NCI-H187 treated with DMSO at 0.1 percent for 48 hours (cell line): ENCODE data around the gene PTGR3.
"Not testable (repeated sequence)": the region's sequence is repeated elsewhere in the genome, so short reads cannot be mapped to it uniquely, and the experiment has no call there.

Experiments used
- DNase-seq: peaks from one replicate; lab custom pipeline; 2025; lab: John Stamatoyannopoulos, UW

PTGR3 gene

DNA sequence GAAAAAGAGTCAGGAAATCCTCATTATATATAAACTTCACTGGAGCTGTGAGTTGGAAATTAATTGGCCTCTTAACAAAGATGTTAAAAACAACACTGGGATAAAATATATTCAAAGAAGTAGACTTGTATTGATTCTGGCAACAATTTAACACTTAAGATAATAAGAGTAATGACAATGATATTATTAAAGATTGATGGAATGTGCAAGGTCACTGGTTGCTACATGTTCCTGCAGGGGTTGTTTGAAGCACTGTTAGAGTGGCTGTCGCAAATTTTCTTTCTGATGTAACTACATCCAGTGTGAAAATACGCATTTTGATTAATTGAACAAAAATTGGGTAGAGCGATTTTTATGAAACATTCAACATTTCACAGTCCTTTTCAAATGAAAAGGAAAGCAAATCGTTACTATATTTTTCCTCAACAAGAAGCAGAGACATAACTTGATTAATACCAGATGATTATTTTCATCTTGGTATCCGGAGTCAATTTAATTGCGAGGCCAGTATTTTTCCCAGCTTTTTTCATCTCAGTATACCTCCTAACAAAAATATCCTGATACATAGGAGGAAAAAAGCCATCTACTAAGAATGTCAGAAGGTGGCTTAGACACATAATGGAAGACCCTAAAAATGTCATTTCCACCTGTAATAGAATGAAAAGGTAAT is 6.1 kb downstream of the PTGR3 start:
- DNase-seq = no peak

DNA sequence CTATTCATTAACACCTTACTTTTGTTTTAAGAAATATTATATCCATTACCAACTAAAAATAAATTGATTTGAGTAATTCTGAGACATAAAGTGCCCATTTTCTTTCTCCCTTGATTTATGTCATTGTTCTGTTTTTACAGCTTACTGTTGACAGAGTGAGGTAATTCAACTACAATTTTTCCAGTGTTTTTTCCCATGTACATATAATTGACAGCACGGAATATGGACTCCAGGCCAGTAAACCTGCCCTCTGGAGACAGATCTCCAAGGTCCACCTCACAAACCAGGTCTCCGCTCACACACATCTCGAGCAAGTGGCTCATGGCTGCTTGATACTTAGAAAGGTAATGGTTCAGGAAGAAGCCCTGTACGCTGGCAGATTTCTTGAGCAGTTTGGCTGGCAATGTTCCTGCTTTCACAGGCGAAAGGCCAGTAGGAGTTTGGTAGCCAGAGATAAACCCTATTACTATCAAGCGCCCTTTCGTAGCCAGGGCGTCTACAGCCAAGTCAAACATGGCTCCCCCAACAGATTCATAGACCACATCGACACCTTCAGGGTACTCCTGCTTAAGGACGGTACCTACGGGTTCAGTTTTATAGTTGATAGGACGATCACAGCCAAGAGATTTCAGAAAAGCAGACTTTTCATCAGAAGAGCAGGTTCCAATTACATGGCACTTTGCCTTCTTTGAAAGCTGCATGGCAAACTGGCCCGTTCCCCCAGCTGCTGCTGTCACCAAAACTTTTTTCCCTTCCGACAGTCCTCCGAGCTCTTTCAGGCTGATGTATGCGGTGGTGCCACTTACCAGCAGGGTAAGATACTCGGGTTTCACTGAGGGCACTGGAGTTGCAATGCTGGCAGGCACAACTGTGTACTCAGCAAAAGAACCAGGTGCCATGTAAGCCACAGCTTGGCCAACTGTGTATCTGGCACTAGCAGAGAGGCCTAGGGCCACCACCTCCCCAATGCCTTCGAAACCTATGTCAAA is 7.4 kb downstream of the PTGR3 start:
- no peak for DNase-seq

DNA sequence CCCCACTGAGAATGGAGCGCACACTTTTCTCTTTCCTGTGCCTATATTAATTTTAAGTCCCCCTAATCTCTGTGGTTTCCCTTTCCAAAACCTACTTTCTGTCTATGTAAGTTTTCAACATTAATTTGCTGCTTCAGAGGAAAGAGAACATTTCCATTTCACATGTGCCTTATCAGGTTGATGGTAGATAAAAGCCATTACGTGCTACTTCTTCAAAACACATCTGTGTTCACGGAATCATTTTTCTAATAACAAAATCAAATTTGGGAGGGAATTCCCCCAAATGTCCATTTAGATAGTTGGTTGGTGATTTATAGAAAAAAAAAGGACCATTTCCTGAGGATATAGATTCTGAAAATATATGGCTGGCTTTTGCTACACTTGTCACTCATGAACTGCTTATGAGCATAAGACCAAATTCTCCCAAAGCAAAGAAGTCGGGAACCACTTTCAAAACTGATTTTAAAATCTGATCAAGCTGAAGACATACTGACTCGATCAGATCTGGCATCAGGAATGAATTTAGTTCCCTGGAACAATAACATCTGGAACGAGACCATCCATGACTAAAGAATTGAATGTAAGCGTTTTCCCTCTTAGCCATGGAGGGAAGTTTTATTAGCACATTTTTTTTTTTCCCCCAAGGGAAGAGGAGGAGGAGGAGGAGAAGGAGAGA is 8.2 kb downstream of the PTGR3 start:
- no peak for DNase-seq

DNA sequence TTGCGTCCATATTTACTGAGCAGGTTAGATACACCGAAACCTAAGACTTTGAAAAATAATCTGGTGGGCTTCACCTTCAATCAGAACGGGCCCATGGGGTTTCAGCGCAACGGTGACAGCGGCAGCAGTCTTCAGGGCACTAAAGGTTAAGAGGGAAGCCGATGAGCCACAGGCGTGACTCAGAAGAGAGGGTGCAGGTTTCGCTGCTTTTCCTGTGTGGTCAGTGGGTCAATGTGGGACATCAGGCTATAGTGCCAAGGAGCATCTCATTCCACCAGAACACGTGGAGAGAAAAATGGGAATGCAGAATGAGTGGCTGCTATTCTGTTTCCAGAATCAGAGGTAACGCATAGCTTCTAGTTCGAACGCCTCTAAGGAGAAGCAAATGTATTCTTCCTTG is 8.9 kb downstream of the PTGR3 start:
- no peak for DNase-seq

DNA sequence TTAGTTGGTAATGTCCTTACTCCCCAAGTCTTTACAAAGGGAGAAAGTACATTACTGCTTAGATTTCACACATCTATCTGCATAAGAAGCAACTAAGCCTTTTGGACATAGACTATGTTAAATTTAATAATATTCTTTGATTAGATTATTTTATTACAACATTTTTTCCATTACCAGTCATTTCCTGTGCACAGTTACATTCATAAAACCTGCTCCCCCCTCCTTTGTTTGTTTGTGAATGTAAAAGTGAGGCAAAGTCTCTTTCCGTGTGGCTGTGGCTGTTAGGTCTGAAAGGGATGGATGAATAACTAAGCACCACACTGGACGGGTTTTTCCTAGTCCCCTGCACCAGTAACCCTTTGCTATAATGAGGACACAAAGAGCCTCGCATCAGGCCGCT is 9.6 kb downstream of the PTGR3 start:
- no peak for DNase-seq

DNA sequence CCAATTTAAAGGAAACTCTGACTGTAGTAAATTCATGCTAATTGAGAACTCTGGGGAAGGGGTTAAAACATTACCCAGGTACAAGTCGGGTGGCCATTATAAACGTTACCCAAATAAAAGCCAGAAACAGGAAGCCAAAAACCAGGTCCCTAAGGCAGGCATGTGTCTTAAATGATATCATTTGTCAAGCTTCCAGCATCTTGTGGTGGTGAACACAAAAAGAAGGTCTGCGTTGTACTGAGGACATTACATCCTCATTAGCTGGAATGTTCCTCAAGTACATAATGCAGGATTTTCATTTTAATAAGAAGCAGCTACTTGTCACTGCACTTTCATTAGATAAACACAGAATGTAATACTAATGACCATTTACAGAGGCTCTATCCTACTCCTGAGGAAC is 10.9 kb downstream of the PTGR3 start:
- no peak for DNase-seq

DNA sequence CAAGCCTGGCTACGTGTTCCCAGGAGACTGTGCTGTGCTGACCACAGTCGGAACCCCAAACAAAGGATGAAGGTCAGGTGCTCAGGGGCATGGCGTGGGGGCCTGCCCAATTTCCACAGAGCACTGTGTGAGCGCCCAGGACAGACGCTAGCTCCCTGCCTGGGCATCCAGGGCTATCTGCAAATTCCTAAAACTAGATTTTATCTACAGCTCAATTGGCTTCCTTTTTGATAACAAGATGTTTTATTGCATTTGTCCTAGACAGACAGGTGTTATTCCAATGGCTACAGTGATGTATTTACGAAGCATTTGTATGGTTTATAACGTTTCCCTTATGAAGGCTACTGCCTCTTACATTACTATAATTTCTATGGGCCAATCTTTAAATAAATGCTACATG is 16.0 kb downstream of the PTGR3 start:
- DNase-seq = no peak

DNA sequence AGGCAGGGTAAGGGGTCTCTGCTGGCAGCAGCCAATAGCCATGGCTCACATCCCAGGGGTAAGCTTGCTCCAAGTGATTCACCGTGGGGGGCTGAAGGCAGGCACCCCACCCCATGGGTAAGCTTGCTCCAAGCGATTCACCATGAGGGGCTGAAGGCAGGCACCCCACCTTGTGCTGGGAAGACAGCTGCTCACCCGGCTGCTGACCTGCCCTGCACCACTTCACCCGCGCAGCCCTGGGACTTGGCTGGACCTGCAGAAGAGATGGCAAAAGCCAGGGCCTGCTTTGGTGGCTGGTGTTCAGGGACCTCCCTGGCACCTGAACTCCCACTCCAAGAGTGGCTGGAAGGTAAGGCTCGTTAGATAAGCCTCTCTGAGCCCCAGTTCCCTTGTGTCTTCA is 19.2 kb downstream of the PTGR3 start:
- no peak for DNase-seq

DNA sequence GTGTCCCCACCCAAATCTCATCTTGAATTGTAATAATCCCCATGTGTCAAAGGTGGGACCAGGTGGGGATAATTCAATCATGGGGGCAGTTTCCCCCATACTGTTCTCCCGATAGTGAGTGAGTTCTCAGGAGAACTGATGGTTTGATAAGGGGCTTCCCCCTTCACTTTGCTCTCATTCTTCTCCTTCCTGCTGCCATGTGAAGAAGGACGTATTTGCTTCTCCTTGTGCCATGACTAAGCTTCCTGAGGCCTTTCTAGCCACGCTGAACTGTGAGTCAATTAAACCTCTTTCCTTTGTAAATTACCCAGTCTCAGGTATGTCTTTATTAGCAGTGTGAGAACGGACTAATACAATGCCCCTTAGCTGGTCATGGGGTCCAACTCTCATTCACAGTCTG is 21.2 kb downstream of the PTGR3 start:
- not testable (repeated sequence) for DNase-seq

DNA sequence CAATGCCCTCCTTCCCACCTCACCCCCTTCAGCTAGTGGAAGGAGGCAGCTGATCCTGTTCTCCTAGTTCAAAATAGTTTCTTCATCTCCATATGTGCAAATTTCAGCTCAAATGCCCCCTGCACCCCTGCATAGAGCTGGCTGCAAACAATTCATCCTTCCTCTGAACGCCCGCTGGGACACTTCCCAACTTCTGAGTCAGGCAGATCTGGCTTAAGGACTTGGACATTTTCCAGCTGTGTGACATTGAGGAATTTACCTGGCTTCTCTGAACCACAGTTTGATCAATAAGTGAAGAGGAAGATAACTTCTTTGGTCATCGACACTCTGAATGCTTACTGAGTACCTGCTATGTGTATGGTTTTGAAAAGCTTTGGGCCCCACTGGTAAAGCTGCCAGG is 23.5 kb downstream of the PTGR3 start:
- DNase-seq = no peak

DNA sequence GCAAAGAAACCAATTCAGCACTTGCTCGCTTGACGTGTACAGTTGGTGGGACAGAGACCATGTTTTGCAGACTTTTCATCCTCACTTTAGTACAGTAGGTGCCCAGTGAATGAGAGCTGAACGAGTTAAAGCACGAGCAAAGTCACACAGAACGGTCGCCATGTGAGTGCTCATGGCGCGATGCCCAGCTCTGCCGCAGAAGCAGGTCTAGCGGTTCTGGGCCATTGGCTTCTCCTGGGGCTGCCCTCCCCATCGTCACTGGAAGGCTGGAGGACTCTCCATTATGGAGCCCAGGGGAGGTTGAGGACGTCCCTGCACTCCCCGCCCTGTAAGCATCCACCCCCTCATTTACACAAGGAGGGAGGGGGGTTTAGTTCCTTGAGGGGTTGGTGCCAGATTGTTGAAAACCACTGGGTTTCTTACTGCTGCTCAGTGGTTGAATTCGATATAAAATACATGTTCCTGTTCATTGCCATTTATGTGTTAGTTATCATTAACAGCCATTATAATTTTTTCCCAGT is 24.9 kb downstream of the PTGR3 start:
- DNase-seq = no peak

DNA sequence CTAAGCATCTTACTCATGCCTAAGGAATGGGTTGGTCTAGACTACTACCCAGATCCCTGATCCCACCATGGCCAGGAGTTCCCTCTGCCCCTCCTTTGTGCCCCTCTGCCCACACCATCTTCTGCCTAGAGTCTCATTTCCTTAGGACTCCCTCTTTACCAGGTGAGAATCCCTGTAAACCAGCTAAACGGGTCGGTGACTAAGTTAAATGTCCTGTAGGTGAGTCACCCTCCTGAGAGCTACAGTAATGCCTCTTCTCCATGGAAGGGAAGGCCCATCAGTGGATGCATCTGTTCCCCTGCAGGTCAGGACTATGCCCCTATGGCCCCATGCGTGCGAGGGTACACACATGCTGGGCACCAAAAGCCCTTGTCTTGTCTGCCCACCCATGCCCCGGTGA is 25.4 kb downstream of the PTGR3 start:
- DNase-seq = no peak

DNA sequence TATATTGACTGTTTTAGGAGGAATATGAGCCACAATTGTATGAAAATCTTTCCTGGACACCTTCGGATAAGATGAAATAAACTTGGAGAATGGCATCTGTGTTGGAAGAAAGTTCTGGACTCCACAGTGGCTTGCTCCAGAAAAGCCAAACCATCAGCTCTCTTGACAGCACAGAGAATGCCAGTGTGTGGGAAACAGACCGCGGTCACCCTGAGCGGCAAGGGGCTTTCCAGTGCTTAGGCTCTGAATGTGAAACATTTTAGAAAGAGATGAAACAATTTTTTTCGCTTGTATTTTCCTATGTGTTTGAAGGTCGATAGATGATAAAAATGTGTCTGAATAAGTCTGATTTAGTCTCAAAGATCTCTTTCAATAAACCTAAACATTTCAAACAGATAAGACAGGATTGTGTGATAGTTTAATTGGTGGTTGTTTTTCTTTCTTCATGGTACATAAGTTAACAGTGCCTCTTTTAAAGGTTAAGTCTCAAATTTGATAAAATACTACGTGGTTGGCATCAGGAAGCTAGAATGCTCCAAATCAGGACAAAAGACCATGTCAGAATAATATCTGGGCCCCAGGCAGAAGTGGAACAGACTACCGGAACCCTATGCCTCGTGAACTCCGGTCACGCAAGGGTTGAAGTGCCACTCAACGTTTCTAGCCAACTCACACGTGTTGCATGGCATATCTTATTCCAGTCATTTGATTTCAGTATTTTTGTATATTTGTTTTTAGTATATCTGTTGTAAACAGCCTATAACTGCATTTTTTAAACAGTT is 28.9 kb downstream of the PTGR3 start:
- DNase-seq = no peak

DNA sequence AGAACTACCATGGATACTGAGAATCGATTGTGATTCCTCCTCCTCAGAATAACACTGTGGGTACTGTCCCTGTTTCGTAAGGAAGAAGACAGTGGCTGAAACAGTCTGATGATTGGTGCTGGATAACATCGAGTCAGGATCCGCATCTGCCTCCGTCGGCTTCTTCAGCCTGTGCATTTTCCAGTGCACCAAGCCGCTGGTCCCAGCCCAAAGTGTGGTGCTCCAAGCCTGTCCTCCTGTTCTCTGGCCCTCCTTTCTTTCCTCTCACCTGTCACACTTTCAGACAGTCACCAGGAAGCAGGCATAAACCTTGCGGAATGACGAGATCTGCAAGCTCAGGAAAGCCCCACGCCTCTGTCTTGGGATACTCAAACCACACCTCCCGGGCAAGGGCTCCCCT is 30.6 kb downstream of the PTGR3 start:
- DNase-seq = no peak

DNA sequence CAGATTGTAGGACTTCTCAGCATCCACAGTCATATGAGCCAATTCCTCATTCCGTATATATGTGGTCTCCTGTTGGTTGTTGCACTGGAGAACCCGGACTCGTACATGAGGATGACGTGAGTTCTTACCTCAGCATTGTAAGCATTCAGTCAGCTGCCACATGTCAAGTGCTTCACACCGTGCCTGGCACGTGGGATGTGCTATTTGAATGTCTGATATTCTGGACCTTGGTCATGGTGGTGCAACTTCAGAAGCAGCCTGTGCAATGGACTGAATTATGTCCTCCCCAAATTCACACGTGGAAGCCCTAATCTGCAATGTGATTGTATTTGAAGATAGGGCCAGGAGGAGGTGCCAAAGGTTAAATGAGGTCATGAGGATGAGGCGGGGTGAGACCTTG is 32.1 kb downstream of the PTGR3 start:
- no peak for DNase-seq

DNA sequence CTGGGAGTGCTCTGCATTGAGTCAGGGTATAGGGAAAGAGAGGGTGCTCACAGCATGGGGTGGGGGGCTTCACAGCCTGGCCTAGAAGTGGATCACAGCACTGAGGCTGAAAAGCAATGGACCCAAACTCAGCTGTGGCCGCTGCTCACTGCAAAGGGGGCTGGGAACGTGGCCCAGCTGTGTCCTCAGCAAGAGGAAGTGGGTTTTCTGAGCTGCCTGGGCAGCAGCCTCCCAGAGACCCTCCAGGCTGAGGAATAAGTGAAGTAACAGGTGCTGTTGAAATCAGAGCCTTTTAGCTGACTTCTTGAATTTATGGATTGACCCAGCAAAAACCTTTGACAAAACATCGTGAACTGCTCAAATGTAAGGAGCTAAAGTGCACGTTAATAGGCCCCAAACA is 35.2 kb downstream of the PTGR3 start:
- no peak for DNase-seq

DNA sequence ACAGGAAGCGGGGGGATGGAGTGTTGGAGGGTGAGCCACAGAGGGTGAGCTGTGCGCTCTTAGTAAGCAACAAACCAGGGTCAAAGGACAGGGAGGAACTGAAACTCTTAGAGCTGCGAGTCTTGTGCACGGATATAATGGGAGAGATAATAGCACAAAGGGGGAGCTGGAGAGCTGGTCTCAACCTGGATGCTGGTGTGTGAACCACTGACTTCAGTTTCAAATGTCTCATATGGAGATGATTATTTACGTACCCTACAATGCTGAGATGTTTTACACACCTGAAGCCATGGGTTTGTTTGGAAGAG is 35.9 kb downstream of the PTGR3 start:
- DNase-seq = no peak

DNA sequence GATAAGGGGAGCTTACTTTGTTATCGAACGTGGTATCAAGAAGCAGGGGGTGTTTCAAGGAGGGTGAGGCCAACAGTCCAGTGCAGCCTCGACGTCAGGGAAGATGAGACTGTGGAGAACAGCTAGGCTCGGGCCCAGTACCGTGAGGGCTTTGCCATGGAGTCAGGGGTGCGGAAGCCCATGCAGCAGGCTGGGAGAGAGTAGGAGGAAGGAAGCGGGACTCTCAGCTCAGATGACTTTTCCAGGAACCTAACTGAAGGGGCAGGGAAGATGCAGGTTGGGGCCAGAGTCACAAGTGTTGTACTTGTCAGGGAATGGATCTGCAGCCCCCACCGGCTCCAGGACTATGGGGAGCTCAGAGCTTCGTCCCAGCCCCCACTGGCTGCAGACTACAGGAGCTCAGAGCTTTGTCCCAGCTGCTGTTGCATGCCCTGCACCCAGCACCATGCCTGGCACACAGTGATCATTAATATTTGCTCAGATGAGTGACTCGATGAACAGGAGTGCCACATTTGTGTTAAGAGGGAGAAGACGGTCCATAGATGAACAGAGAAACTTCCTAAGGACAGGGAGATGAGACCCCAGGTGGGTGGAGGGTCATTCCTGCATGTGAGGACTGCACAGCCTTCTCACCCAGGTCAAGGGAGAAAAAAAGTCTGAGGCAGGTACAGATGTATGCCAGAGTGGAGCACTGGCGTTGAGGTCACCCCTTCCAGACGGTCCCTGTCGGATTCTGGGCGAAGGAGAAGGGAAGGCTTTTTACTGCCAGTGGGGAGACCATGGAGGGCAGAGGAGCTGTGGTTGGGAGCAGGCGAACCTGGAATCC is 36.4 kb downstream of the PTGR3 start:
- DNase-seq = no peak

DNA sequence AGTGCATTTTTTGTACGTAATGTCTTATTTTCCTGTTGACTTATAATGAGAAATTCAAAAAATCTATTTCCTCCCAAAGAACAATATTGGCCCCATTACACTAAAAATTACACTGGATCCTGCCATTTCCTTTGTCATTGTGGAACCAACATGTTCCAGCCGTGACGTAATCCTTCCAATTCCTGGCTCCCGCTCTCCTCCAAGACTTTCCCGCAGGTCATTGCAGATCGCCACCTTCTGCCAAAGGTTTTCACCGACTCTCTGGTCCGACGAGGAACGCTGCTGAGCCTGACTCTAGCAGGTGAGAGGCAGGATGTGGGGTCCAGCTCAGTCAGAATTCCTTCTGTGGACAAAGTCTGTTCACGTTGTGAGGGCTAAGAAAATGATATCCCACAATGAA is 38.0 kb downstream of the PTGR3 start:
- DNase-seq = no peak

DNA sequence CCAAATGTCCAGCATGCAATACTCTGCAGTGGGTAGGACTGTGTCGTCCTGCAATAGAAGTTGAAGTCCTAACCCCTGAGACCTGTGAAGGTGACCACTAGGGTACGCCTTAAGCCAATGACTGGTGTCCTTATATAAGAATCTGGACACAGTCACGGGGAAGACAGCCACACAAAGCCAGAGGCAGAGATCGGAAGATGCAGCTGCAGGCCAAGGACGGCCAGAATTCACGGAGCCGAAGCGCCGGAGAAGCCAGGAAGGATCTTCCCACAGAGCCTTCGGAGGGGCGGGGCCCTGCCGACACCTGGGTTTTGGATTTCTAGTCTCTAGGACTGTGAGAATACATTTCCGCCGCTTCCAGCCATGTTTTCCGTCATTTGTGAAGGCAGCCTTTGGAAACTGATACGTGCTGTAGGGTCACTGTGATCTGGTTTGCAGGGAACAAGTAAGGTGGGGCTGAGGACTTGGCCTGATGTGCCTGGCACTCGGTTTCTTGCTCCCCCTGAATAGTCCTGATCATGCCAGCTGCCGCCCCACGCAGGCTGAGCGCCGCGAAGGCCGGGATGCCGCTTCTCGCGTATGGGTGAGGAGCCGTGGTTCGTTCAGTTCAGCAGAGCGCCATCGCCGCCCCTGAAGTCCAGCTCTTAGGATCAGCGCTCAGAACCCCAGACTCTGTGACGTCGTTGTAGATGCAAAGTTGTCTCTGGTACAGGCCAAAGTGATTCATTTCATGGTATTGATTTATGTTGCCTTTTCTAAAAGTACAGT is 38.7 kb downstream of the PTGR3 start:
- DNase-seq = no peak
